ENCODE results near the gene EEFSEC. TPM values are rescaled to one million over a fixed set of nuclear protein-coding genes. Genes with fewer than 3 reads are reported as not detected.

The EEFSEC gene
- total and polyA plus RNA-seq, 11 donors = 17.5 to 48.0 (median 22.5) TPM

- peaks cover 8 to 53% (median 30%) of the 10 kb centered on the region in 9 donors for H3K27me3 ChIP-seq
- DNase-seq (no peak), ATAC-seq (peak in 3 of 4 donors; percentile 28 to 43 (median 41))
- H3K27ac ChIP-seq = no peak overlapping the region
- H3K4me3 ChIP-seq = peak overlapping the region; percentile 11 to 50 (median 39)
- TF ChIP-seq POLR2A (IDR thresholded peaks at IDR 0.05) = no peak
- peak in 1 of 12 donors; percentile 9 for TF ChIP-seq CTCF (IDR thresholded peaks at IDR 0.05)
- intact Hi-C loops (cut with DNase I) = loop anchor here in 1 of 10 donors (5.0 kb wide), 1 partner anchor 44 kb away; no protein-coding TSS in a partner anchor
- WGBS, 4 donors = 7 to 21% (median 16%) methylated on average over 15 to 53 of the region's 53 CpGs
- peaks cover 0 to 14% (median 5%) of the 10 kb centered on the region in 12 donors for H3K4me1 ChIP-seq
- H3K36me3 ChIP-seq = no peaks in the 10 kb centered on the region
- no peaks in the 10 kb centered on the region for H3K9me3 ChIP-seq
These were observed 279.9 kb downstream of the EEFSEC start for GRCh38 chr3:128432971-128433836.

- H3K27me3 ChIP-seq = peaks cover 8 to 49% (median 30%) of the 10 kb centered on the region in 9 donors
- ATAC-seq (no peak), DNase-seq (no peak)
- no peaks in the 10 kb centered on the region for H3K36me3 ChIP-seq
- peaks cover 0 to 14% (median 5%) of the 10 kb centered on the region in 12 donors for H3K4me1 ChIP-seq
- 38 to 75% (median 70%) methylated on average over 2 of the region's 2 CpGs for WGBS, 4 donors
- intact Hi-C loops (cut with DNase I) = loop anchor here in 1 of 10 donors (5.0 kb wide), 1 partner anchor 44 kb away; no protein-coding TSS in a partner anchor
- H3K27ac ChIP-seq = no peak overlapping the region
- no peaks in the 10 kb centered on the region for H3K9me3 ChIP-seq
- H3K4me3 ChIP-seq = no peak overlapping the region
- TF ChIP-seq CTCF (IDR thresholded peaks at IDR 0.05) = no peak
- no peak for TF ChIP-seq POLR2A (IDR thresholded peaks at IDR 0.05)
These were observed 280.5 kb downstream of the EEFSEC start for GRCh38 chr3:128433837-128434165.

- Histone ChIP-seq H3K4me1 (peaks cover 0 to 14% (median 5%) of the 10 kb centered on the region in 12 donors), H3K27me3 (peaks cover 8 to 49% (median 30%) of the 10 kb centered on the region in 9 donors), H3K4me3 (no peak overlapping the region), H3K36me3 (no peaks in the 10 kb centered on the region), H3K9me3 (no peaks in the 10 kb centered on the region), H3K27ac (no peak overlapping the region)
- 92 to 98% (median 95%) methylated on average over 2 of the region's 2 CpGs for whole genome bisulfite sequencing, 4 donors
- no peak for TF ChIP-seq POLR2A (IDR thresholded peaks at IDR 0.05)
- no peak for TF ChIP-seq CTCF (IDR thresholded peaks at IDR 0.05)
- intact Hi-C loops (cut with DNase I) = loop anchor here in 1 of 10 donors (5.0 kb wide), 1 partner anchor 43 kb away; no protein-coding TSS in a partner anchor
- ATAC-seq (no peak), DNase-seq (no peak)
These were observed 281.2 kb downstream of the EEFSEC start for GRCh38 chr3:128434524-128434923.

- no peak for ATAC-seq
- WGBS, 4 donors = 87 to 94% (median 92%) methylated on average over 5 to 6 of the region's 6 CpGs
- no peak for DNase-seq
- Histone ChIP-seq H3K9me3 (no peaks in the 10 kb centered on the region), H3K36me3 (no peaks in the 10 kb centered on the region), H3K4me3 (no peak overlapping the region), H3K4me1 (peaks cover 0 to 14% (median 5%) of the 10 kb centered on the region in 12 donors), H3K27ac (no peak overlapping the region), H3K27me3 (peaks cover 8 to 49% (median 30%) of the 10 kb centered on the region in 9 donors)
- TF ChIP-seq CTCF (IDR thresholded peaks at IDR 0.05) (no peak), POLR2A (IDR thresholded peaks at IDR 0.05) (no peak)
- intact Hi-C loops (cut with DNase I) = no loop called here
These were observed 281.8 kb downstream of the EEFSEC start for GRCh38 chr3:128435058-128435457.
